Panc1 (cell line): Measurements from ENCODE around the gene CPZ. TPM values are rescaled to one million over a fixed set of nuclear protein-coding genes. Genes with fewer than 3 reads are reported as not detected.

Experiments
- ATAC-seq: fragments of 200-7000 bp; cut with Tn5 transposase; 2 replicates; pipeline ENCODE4 v1.9.1; 2020; ENCODE audit warnings: mild to moderate bottlenecking, moderate library complexity
- BruUV-seq: library from RNA; stranded (reverse); fragments of 400-500 nt; replicated peaks from 2 replicates; lab custom pipeline; 2021; lab: Mats Ljungman, UMichigan
- CTCF ChIA-PET: fragments of 300-600 bp; sonication (Branson Sonifier 250); formaldehyde crosslinking; loops from one replicate; lab custom pipeline; 2022; ENCODE audit warnings: antibody characterized with exemption; lab: Charles Lee
- POLR2A ChIA-PET: fragments of 300-600 bp; sonication (Branson Sonifier 250); formaldehyde crosslinking; loops from one replicate; lab custom pipeline; 2022; ENCODE audit warnings: antibody characterized with exemption; lab: Charles Lee
- DNase-seq: peaks from one replicate; pipeline ENCODE4 v3.0.0-alpha.2; 2010; ENCODE audit warnings: low read depth, low spot score
- H3K27ac ChIP-seq: 2 replicates; pipeline ENCODE4 v1.5.1; 2011; ENCODE audit warnings: mild to moderate bottlenecking, low read length, inconsistent platforms
- H3K27me3 ChIP-seq: fragments of 200-500 bp; sonication (Bioruptor generic); 2 replicates; pipeline ENCODE4 v1.6.0; 2014; ENCODE audit warnings: low read length, inconsistent platforms; ENCODE audit not compliant: control insufficient read depth, insufficient read depth
- H3K36me3 ChIP-seq: fragments of 200-500 bp; sonication (Bioruptor generic); 2 replicates; pipeline ENCODE4 v1.5.1; 2014; ENCODE audit warnings: inconsistent platforms, mild to moderate bottlenecking, low read length, moderate library complexity; ENCODE audit not compliant: control insufficient read depth, insufficient read depth
- H3K4me1 ChIP-seq: 2 replicates; pipeline ENCODE4 v1.5.1; 2011; ENCODE audit warnings: inconsistent platforms, mild to moderate bottlenecking, low read length, moderate library complexity; ENCODE audit not compliant: control insufficient read depth, insufficient read depth
- H3K4me3 ChIP-seq, 2 experiments: 2 replicates each; pipeline ENCODE4 v1.5.1; 2011 to 2012; ENCODE audit warnings: low read depth in 2 of 2, low read length in 2 of 2, mild to moderate bottlenecking in 2 of 2, inconsistent platforms in 1 of 2, moderate library complexity in 1 of 2
- H3K9me3 ChIP-seq: fragments of 200-500 bp; sonication (Bioruptor generic); 2 replicates; pipeline ENCODE4 v1.5.1; 2014; ENCODE audit warnings: low read depth, mild to moderate bottlenecking, inconsistent platforms, low read length, moderate library complexity; ENCODE audit not compliant: control insufficient read depth, insufficient read depth
- POLR2AphosphoS5 ChIP-seq: IDR thresholded peaks from 2 replicates; pipeline ENCODE4 v1.6.1; 2012; ENCODE audit warnings: mild to moderate bottlenecking, low read depth, low read length, moderate library complexity
- REST ChIP-seq, 2 experiments: IDR thresholded peaks; 2 replicates each; pipeline ENCODE4 v1.6.1; 2011 to 2012; ENCODE audit warnings: low read depth in 2 of 2, control low read depth in 1 of 2, low read length in 1 of 2, mild to moderate bottlenecking in 1 of 2, moderate library complexity in 1 of 2; ENCODE audit not compliant: insufficient read depth in 1 of 2
- SIN3A ChIP-seq: IDR thresholded peaks from 2 replicates; pipeline ENCODE4 v1.6.1; 2012; ENCODE audit warnings: low read depth, mild to moderate bottlenecking, low read length, moderate library complexity, borderline replicate concordance; ENCODE audit not compliant: insufficient read depth
- TCF7L2 ChIP-seq: IDR thresholded peaks from 2 replicates; pipeline ENCODE4 v1.6.1; 2011; ENCODE audit warnings: mild to moderate bottlenecking, low read depth, low read length, inconsistent platforms
- in situ Hi-C: cut with HindIII; loops from 2 replicates; pipeline ENCODE4 v1.10.0; 2016; ENCODE audit warnings: low sequenced_read_pairs, low pct_unique_long_range_greater_than_20kb
- intact Hi-C: fragments of 100-400 bp; cut with micrococcal nuclease; formaldehyde crosslinking; loops from one replicate; pipeline ENCODE4 v1.10.0; 2022; ENCODE audit not compliant: unreplicated experiment
- total RNA-seq: library from RNA; stranded (reverse); gene quantifications from one replicate; pipeline ENCODE4 v1.2.1, GENCODE V29; 2021; ENCODE audit not compliant: unreplicated experiment
- TF ChIP-seq, protein P1 (sequence below): fragments of 450-650 bp; IDR thresholded peaks from 2 replicates; pipeline ENCODE4 v1.5.1; 2017; ENCODE audit warnings: mild to moderate bottlenecking

CPZ gene
- total RNA-seq, 1 experiment from 2014 or later = 0.15 TPM

- no peak overlapping the region for H3K4me3 ChIP-seq
- DNase-seq = no peak
- no peaks in the 10 kb centered on the region for H3K4me1 ChIP-seq
- H3K36me3 ChIP-seq = no peaks in the 10 kb centered on the region
- TF ChIP-seq POLR2AphosphoS5 (no peak), TCF7L2 (no peak), SIN3A (no peak), REST (IDR thresholded peaks at IDR 0.05; ENCODE audit: insufficient read depth in 1 of 2, low read depth in 2 of 2, low read length in 1 of 2) (no peak)
- TF ChIP-seq, protein P1, sequence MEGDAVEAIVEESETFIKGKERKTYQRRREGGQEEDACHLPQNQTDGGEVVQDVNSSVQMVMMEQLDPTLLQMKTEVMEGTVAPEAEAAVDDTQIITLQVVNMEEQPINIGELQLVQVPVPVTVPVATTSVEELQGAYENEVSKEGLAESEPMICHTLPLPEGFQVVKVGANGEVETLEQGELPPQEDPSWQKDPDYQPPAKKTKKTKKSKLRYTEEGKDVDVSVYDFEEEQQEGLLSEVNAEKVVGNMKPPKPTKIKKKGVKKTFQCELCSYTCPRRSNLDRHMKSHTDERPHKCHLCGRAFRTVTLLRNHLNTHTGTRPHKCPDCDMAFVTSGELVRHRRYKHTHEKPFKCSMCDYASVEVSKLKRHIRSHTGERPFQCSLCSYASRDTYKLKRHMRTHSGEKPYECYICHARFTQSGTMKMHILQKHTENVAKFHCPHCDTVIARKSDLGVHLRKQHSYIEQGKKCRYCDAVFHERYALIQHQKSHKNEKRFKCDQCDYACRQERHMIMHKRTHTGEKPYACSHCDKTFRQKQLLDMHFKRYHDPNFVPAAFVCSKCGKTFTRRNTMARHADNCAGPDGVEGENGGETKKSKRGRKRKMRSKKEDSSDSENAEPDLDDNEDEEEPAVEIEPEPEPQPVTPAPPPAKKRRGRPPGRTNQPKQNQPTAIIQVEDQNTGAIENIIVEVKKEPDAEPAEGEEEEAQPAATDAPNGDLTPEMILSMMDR = no peak
- CTCF ChIA-PET = no interaction called here
- no peaks in the 10 kb centered on the region for H3K9me3 ChIP-seq
- no peak overlapping the region for H3K27ac ChIP-seq
- ATAC-seq = no peak
- intact Hi-C loops = no loop called here
- POLR2A ChIA-PET = no interaction called here
- no TSS peak for BruUV-seq
- in situ Hi-C loops = no loop called here
- H3K27me3 ChIP-seq = no peaks in the 10 kb centered on the region; the same call in 1 of the 2 replicates
Measured at GRCh38 chr4:8643441-8643840, 50.9 kb downstream of the CPZ start.

DNA sequence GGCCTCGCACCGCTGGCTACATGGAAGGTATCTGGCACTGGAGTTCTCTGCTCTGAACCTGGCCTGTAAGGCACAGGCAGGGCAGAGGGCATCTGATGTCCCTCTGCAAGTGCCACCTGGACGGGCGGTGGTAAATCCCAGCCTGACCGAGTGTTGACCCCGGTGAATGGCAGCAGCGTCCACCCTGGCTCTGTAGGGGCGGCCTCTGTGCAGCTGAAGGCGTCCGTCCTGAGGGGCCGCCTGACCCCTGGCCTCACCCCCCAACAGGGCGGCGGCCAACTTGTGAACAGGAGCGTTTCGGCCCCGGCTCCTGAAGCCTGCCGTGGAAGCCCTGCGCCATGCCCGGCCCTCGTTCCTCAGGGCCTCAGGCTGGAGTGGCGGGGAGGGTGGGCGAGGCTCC lies 51.4 kb downstream of the CPZ start:
- ChIA-PET POLR2A (no interaction called here), CTCF (no interaction called here)
- in situ Hi-C loops = no loop called here

DNA sequence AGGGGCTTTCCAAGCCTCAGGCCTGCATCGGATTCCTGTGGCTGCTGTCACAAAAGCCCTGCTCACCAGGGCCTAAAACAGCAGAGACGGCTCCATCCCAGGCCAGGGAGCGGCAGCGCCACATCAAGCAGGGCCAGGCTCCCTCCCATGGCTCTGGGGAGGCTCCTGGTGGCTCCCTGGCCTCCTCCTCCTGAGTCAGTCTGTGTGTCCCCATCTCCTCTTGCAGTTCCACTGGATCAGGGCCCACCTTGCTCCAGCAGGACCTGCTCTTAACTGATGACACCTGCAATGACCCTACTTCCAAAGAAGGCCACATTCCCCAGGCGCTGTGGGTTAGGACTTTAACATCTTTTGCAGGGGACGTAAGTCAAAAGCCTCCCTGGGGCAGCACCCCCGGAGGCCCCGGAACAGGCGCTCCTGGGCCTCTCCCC lies 51.9 kb downstream of the CPZ start:
- intact Hi-C loops = no loop called here
- ChIA-PET POLR2A (no interaction called here), CTCF (no interaction called here)
- no peaks in the 10 kb centered on the region for H3K36me3 ChIP-seq
- H3K4me1 ChIP-seq = no peaks in the 10 kb centered on the region
- TF ChIP-seq SIN3A (no peak), POLR2AphosphoS5 (no peak), REST (IDR thresholded peaks at IDR 0.05; ENCODE audit: insufficient read depth in 1 of 2, low read depth in 2 of 2, low read length in 1 of 2) (no peak), TCF7L2 (no peak)
- TF ChIP-seq, protein P1 = no peak
- DNase-seq (no peak), ATAC-seq (no peak; the same call in 1 of the 2 replicates)
- in situ Hi-C loops = no loop called here
- no peak overlapping the region for H3K4me3 ChIP-seq
- no peaks in the 10 kb centered on the region; the same call in 1 of the 2 replicates for H3K27me3 ChIP-seq
- H3K27ac ChIP-seq = no peak overlapping the region
- no peaks in the 10 kb centered on the region for H3K9me3 ChIP-seq
- BruUV-seq = no TSS peak

More for the DNA sequence above, 51.4 kb downstream of the CPZ start:
- Histone ChIP-seq H3K9me3 (no peaks in the 10 kb centered on the region), H3K27ac (no peak overlapping the region), H3K36me3 (no peaks in the 10 kb centered on the region), H3K4me1 (no peaks in the 10 kb centered on the region), H3K4me3 (no peak overlapping the region), H3K27me3 (no peaks in the 10 kb centered on the region; the same call in 1 of the 2 replicates)
- no TSS peak for BruUV-seq
- TF ChIP-seq SIN3A (no peak), TCF7L2 (no peak), POLR2AphosphoS5 (no peak)
- intact Hi-C loops = no loop called here
- DNase-seq (no peak), ATAC-seq (no peak)
